SK-N-SH (cell line): ENCODE data around the gene BRICD5.

Experiments used
- POLR2AphosphoS5 ChIP-seq: IDR thresholded peaks from 2 replicates; pipeline ENCODE4 v1.6.1; 2012; ENCODE audit warnings: low read depth, low read length
- YY1 ChIP-seq: IDR thresholded peaks from 2 replicates; pipeline ENCODE4 v1.4.0; 2012; ENCODE audit warnings: low read depth, mild to moderate bottlenecking
- TF ChIP-seq, protein P1 (sequence below): fragments of 200-600 bp; sonication (generic); IDR thresholded peaks from 2 replicates; pipeline ENCODE4 v1.6.1; 2017; ENCODE audit warnings: antibody characterized with exemption, mild to moderate bottlenecking, moderate library complexity

DNA sequence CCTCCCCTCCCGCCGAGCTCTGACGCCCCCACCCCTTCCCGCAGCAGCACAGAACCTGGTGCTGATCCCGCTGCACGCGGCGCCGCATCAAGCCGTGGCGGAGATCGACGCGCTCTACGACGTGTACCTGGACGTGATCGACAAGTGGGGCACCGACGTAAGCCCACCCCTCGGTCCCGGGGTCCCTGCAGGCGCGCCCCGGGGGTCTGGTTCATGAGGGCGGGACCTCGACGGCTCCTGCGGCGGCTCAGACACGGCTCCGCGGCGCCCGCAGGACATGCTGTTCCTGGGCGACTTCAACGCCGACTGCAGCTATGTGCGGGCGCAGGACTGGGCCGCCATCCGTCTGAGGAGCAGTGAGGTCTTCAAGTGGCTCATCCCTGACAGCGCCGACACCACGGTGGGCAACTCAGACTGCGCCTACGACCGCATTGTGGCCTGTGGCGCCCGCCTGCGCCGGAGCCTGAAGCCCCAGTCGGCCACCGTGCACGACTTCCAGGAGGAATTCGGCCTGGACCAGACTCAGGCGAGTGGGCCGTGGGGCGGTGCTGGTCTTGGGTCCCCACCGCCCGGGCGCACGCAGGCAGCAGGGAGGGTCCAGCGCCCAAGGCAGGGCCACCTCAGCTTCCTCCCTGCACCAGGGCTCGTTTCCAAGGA lies 27.0 kb upstream of the BRICD5 start:
- TF ChIP-seq YY1 (no peak), POLR2AphosphoS5 (no peak)
- TF ChIP-seq, protein P1, sequence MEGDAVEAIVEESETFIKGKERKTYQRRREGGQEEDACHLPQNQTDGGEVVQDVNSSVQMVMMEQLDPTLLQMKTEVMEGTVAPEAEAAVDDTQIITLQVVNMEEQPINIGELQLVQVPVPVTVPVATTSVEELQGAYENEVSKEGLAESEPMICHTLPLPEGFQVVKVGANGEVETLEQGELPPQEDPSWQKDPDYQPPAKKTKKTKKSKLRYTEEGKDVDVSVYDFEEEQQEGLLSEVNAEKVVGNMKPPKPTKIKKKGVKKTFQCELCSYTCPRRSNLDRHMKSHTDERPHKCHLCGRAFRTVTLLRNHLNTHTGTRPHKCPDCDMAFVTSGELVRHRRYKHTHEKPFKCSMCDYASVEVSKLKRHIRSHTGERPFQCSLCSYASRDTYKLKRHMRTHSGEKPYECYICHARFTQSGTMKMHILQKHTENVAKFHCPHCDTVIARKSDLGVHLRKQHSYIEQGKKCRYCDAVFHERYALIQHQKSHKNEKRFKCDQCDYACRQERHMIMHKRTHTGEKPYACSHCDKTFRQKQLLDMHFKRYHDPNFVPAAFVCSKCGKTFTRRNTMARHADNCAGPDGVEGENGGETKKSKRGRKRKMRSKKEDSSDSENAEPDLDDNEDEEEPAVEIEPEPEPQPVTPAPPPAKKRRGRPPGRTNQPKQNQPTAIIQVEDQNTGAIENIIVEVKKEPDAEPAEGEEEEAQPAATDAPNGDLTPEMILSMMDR, result no peak
